Measurements from ENCODE around the gene PACRG.

DNA sequence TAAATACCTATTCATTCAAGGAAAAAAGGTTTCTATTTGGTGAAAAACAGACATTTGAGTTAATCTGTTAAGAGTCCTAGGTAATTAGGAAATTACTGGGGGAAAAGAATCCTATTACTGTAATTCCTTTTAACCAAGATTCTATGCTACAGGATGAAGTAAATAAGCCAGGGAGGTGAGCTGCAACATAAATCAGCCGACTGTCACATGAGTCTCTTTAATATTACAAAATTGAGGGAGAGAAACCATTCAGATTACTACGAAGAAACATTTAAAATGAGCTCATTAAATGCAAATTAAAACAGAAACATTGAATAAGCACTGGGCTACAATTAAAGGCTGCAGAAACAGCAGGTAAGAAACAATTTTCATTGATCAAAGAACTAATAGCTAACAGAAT is 5.5 kb upstream of the PACRG start:
- TF ChIP-seq, protein P1, sequence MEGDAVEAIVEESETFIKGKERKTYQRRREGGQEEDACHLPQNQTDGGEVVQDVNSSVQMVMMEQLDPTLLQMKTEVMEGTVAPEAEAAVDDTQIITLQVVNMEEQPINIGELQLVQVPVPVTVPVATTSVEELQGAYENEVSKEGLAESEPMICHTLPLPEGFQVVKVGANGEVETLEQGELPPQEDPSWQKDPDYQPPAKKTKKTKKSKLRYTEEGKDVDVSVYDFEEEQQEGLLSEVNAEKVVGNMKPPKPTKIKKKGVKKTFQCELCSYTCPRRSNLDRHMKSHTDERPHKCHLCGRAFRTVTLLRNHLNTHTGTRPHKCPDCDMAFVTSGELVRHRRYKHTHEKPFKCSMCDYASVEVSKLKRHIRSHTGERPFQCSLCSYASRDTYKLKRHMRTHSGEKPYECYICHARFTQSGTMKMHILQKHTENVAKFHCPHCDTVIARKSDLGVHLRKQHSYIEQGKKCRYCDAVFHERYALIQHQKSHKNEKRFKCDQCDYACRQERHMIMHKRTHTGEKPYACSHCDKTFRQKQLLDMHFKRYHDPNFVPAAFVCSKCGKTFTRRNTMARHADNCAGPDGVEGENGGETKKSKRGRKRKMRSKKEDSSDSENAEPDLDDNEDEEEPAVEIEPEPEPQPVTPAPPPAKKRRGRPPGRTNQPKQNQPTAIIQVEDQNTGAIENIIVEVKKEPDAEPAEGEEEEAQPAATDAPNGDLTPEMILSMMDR (IDR thresholded peaks at IDR 0.05): no peak
- TF ChIP-seq, protein P2, sequence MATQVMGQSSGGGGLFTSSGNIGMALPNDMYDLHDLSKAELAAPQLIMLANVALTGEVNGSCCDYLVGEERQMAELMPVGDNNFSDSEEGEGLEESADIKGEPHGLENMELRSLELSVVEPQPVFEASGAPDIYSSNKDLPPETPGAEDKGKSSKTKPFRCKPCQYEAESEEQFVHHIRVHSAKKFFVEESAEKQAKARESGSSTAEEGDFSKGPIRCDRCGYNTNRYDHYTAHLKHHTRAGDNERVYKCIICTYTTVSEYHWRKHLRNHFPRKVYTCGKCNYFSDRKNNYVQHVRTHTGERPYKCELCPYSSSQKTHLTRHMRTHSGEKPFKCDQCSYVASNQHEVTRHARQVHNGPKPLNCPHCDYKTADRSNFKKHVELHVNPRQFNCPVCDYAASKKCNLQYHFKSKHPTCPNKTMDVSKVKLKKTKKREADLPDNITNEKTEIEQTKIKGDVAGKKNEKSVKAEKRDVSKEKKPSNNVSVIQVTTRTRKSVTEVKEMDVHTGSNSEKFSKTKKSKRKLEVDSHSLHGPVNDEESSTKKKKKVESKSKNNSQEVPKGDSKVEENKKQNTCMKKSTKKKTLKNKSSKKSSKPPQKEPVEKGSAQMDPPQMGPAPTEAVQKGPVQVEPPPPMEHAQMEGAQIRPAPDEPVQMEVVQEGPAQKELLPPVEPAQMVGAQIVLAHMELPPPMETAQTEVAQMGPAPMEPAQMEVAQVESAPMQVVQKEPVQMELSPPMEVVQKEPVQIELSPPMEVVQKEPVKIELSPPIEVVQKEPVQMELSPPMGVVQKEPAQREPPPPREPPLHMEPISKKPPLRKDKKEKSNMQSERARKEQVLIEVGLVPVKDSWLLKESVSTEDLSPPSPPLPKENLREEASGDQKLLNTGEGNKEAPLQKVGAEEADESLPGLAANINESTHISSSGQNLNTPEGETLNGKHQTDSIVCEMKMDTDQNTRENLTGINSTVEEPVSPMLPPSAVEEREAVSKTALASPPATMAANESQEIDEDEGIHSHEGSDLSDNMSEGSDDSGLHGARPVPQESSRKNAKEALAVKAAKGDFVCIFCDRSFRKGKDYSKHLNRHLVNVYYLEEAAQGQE (IDR thresholded peaks at IDR 0.05; ENCODE audit: insufficient read depth in 1 of 2, low read depth in 2 of 2, low read length in 1 of 2): no peak
